SK-N-SH (cell line): Measurements from ENCODE around the gene HLF.

ENCODE experiments used
- CHD2 ChIP-seq: fragments of 150-350 bp; IDR thresholded peaks from 2 replicates; pipeline ENCODE4 v1.6.1; 2018; ENCODE audit warnings: low read length; ENCODE audit not compliant: partially characterized antibody
- EZH2phosphoT487 ChIP-seq: fragments of 200-600 bp; sonication (generic); IDR thresholded peaks from 2 replicates; pipeline ENCODE4 v1.6.1; 2017; ENCODE audit warnings: low read depth, mixed run types, mild to moderate bottlenecking, antibody characterized with exemption, moderate library complexity, borderline replicate concordance
- FOXM1 ChIP-seq: IDR thresholded peaks from 2 replicates; pipeline ENCODE4 v1.4.0; 2012; ENCODE audit warnings: low read depth, mild to moderate bottlenecking
- GABPA ChIP-seq: IDR thresholded peaks from 2 replicates; pipeline ENCODE4 v1.4.0; 2012; ENCODE audit warnings: low read depth, mild to moderate bottlenecking
- GATA2 ChIP-seq: sonication (generic); formaldehyde crosslinking; IDR thresholded peaks from 2 replicates; pipeline ENCODE4 v1.5.0; 2020; ENCODE audit warnings: mild to moderate bottlenecking, missing genetic modification reagents
- MAX ChIP-seq: IDR thresholded peaks from 2 replicates; pipeline ENCODE4 v1.4.0; 2012; ENCODE audit warnings: low read depth
- TAF1 ChIP-seq: IDR thresholded peaks from 2 replicates; pipeline ENCODE4 v1.6.1; 2012; ENCODE audit warnings: low read depth, mild to moderate bottlenecking, low read length, moderate library complexity, borderline replicate concordance
- USF2 ChIP-seq: fragments of 150-350 bp; IDR thresholded peaks from 2 replicates; pipeline ENCODE4 v1.6.1; 2017; ENCODE audit warnings: antibody characterized with exemption, low read length, low read depth, borderline replicate concordance
- TF ChIP-seq, protein P1 (sequence below): fragments of 200-600 bp; sonication (generic); IDR thresholded peaks from 2 replicates; pipeline ENCODE4 v1.6.1; 2017; ENCODE audit warnings: antibody characterized with exemption, mild to moderate bottlenecking, moderate library complexity
- TF ChIP-seq, protein P2 (sequence below): IDR thresholded peaks from 2 replicates; pipeline ENCODE4 v1.4.0; 2012; ENCODE audit warnings: low read depth, borderline replicate concordance
- TF ChIP-seq, protein P3 (sequence below): fragments of 150-350 bp; IDR thresholded peaks from 2 replicates; pipeline ENCODE4 v1.6.1; 2016; ENCODE audit warnings: mild to moderate bottlenecking, low read depth, low read length

DNA sequence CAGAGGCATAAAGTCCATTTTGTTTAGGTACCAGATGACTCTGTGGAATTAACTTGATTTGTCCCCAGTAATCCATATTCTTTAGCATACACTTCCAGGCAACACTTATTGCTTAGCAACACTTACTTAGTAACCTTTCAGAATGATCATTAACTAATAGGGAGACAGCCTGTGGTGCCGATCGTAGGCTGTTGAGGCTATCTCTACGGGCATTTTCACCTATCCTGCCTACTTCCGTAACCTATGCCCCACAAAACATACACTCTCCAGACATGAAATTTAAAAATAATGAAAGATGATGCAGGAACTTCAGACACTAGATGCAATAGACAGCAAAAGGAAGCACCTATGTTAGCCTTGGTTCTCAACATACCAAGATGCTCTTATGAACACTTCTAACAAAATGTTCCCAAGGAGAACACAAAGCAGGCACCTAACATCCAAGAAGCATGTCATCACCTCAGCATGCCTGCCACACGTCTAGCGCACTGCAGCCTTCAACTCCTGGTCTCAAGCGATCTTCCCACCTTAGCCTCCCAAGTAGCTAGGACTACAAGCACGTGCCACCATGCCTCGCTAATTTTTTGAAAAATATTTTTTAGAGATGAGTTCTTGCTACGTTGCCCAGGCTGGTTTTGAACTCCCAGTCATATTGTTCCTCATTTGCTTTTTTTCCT lies 34.5 kb downstream of the HLF start:
- TF ChIP-seq, protein P1, sequence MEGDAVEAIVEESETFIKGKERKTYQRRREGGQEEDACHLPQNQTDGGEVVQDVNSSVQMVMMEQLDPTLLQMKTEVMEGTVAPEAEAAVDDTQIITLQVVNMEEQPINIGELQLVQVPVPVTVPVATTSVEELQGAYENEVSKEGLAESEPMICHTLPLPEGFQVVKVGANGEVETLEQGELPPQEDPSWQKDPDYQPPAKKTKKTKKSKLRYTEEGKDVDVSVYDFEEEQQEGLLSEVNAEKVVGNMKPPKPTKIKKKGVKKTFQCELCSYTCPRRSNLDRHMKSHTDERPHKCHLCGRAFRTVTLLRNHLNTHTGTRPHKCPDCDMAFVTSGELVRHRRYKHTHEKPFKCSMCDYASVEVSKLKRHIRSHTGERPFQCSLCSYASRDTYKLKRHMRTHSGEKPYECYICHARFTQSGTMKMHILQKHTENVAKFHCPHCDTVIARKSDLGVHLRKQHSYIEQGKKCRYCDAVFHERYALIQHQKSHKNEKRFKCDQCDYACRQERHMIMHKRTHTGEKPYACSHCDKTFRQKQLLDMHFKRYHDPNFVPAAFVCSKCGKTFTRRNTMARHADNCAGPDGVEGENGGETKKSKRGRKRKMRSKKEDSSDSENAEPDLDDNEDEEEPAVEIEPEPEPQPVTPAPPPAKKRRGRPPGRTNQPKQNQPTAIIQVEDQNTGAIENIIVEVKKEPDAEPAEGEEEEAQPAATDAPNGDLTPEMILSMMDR = no peak
- TF ChIP-seq, protein P2, sequence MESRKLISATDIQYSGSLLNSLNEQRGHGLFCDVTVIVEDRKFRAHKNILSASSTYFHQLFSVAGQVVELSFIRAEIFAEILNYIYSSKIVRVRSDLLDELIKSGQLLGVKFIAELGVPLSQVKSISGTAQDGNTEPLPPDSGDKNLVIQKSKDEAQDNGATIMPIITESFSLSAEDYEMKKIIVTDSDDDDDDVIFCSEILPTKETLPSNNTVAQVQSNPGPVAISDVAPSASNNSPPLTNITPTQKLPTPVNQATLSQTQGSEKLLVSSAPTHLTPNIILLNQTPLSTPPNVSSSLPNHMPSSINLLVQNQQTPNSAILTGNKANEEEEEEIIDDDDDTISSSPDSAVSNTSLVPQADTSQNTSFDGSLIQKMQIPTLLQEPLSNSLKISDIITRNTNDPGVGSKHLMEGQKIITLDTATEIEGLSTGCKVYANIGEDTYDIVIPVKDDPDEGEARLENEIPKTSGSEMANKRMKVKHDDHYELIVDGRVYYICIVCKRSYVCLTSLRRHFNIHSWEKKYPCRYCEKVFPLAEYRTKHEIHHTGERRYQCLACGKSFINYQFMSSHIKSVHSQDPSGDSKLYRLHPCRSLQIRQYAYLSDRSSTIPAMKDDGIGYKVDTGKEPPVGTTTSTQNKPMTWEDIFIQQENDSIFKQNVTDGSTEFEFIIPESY = no peak
- TF ChIP-seq TAF1 = no peak
- TF ChIP-seq USF2 = no peak
- TF ChIP-seq GABPA = no peak
- no peak for TF ChIP-seq GATA2 (CRISPR knock-in tag)
- TF ChIP-seq EZH2phosphoT487 = no peak
- TF ChIP-seq, protein P3, sequence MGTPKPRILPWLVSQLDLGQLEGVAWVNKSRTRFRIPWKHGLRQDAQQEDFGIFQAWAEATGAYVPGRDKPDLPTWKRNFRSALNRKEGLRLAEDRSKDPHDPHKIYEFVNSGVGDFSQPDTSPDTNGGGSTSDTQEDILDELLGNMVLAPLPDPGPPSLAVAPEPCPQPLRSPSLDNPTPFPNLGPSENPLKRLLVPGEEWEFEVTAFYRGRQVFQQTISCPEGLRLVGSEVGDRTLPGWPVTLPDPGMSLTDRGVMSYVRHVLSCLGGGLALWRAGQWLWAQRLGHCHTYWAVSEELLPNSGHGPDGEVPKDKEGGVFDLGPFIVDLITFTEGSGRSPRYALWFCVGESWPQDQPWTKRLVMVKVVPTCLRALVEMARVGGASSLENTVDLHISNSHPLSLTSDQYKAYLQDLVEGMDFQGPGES = no peak
- no peak for TF ChIP-seq FOXM1
- TF ChIP-seq MAX = no peak
- TF ChIP-seq CHD2 = no peak
